HG02973 (cell line): ENCODE data around the gene SNTG2.

Experiments used
- ATAC-seq: cut with Tn5 transposase; IDR thresholded peaks from one replicate; pipeline ENCODE4 v1.9.1; 2021; ENCODE audit warnings: moderate library complexity; ENCODE audit not compliant: unreplicated experiment

The SNTG2 gene

DNA sequence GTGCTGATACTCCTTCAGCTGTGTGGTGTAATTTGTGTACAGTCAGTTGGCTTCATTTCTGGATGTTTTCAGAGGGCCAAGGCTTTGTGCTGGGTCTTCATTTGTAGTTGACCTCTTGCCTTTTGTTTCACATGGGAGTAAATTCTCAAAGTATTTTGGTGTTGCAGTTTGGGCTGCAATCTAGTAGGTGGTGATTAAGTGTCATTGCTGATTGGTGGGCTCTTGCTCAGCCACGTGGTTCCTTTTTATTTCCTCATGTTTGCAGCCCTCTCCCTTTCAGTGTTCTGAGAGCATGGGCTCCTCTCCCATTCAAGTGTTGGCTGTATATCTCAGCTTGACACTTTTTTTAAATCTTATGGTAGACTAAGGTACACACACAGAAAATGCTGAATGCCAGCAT, 96.8 kb downstream of the SNTG2 start:
- no peak for ATAC-seq

DNA sequence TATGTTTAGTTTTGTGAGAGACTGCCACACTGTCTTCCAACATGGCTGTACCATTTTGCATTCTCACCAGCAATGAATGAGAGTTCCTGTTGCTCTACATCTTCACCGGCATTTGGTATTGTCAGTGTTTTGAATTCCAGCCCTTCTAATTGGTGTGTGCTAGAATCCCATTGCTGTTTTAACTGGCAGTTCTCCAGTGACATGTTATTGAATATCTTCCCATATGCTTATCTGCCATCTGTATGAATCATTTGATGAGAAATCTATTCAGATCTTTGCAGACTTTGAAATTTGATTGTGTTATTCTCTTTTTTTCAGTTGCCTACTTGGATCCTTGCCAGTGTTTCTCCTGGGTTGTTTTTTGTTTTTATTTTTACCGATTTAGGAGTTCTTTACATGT, 99.0 kb downstream of the SNTG2 start:
- ATAC-seq, result no peak

- no peak for ATAC-seq
Observed at GRCh38 chr2:1051075-1051474, 100.4 kb downstream of the SNTG2 start.

GRCh38 chr2:1052771-1053191, 102.1 kb downstream of the SNTG2 start:
- ATAC-seq, result no peak

GRCh38 chr2:1053786-1054185, 103.1 kb downstream of the SNTG2 start:
- ATAC-seq, result no peak

DNA sequence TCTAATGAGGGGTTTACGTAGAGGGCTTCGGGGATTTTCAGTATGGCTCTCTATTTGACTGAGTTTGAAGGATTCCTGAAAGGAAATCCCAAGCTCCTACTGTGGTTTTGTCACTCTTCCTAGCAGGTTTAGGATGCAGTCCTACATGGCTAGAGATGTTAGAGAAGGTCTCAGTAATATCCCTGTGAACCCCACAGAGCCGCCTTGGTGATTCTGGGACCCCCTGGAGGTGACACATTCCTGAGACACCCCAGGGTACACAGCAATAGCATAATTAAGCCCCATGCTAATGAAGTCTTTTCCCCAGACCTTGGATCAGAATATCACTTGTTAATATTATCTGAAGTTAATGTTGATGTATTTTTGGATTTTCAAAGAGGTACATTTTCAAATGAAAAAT, 103.8 kb downstream of the SNTG2 start:
- no peak for ATAC-seq

GRCh38 chr2:1055014-1055595, 104.5 kb downstream of the SNTG2 start:
- ATAC-seq, result no peak

GRCh38 chr2:1060372-1060771, 109.7 kb downstream of the SNTG2 start:
- ATAC-seq, result no peak

DNA sequence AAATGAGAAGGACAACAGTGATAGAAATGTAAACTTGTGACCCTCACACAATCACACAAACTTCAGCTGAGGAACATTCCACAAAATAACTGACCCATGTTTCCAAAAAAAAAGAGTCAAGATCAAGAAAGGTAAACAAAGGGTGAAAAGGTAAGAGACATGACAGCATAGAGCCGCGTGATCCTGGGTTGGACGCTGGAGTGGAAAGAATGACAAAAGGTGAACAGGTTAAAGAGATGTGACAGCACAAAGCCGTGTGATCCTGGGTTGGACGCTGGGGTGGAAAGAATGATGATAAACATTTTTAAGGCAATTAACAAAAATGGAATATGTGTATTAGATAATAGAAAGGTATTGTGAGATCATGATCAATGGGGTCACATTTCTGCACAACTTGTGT, 110.3 kb downstream of the SNTG2 start:
- no peak for ATAC-seq

DNA sequence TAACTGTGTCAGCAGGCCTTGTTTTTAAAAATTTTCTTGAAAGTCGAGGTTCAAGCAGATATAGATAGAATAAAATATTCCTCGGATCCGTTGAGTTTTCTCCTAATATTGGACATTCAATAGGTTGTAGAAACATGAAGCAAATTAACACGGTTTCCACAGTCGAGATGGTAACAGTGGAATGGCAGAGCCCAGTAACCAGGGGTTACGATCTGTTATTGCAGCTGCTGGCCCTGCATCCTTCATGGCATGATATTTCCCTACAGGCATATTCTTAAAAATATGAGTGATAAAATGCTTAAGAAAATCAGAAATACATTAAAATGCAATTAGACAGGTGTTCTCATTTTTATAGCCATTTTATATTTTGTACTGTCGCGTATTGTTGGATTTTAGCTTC, 117.6 kb downstream of the SNTG2 start:
- ATAC-seq, result no peak

- no peak for ATAC-seq
Observed at GRCh38 chr2:1068822-1069221, 118.2 kb downstream of the SNTG2 start.

DNA sequence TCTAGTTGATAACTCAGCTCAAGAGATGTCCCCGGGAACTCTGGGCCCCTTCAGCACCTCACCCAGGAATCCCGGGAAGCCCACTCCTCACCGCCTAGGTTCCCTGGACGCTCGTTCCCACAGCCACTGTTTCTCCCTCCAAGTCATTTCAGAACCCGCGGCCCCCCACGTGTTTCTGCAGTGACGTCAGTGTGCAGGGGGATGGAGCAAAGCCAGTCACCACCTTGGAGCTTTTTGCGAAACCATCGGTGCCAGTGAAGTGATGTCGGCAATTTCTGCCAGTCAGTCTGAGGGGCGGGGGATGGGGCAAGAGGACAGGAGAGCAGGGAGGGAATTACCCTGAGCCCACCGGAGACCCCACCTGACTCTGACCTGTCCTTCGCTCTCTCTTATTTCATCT, 119.2 kb downstream of the SNTG2 start:
- no peak for ATAC-seq

DNA sequence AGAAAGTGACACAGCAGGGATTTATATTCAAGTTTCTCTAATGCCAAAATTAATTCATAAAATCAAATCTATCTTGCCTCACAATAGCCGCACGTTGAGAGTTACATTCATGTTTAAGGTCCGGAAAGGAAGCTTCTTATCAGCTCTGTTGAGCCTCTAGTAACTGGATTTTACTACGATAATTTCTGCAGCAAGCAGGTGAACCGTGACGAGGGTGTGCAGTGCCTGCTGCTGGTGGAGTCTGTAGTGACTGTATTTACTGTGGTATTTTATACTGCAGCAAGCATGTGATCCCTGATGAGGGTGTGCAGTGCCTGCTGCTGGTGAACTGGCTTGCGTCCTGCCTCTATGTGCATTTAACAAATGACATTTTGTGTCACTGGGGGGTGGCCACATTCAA, 120.0 kb downstream of the SNTG2 start:
- ATAC-seq, result no peak

DNA sequence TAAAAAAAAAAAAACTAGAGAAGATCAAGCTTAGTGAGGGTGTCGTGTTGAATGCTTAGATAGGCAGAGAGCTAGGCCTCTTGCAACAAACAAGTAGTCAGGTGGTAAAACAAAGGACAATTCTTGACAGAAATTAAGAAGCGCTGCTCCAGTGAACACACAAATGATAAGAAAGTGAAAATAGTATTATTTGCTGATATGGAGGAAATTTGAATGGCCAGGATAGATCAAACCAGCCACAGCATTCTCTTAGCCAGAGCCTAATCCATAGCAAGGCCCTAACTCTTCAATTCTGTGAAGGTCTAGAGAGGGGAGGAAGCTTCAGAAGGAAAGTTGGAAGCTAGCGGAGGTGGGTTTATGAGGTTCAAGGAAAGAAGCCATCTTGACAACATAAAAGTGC, 121.0 kb downstream of the SNTG2 start:
- ATAC-seq, result no peak

- ATAC-seq, result no peak
Observed at GRCh38 chr2:1072250-1072649, 121.6 kb downstream of the SNTG2 start.

DNA sequence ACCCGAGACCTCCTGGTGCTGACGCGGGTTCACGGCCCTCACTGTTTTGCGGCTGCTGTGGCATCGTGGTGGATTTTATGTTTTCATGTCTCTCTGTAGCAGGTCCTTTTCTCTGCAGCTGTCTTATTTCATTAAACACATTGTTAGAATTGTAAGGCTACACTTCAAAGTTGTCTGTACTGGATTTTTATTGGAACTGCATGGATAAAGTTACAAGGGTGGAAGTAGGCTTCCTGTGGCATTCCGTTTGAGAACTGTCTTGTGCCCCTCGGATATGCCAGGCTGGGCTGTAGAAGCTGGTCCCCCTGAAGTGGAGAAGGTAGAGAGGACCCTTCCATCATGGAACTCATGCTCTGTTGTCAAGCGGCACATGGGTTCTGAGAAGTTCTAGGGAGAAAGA, 127.3 kb downstream of the SNTG2 start:
- no peak for ATAC-seq

GRCh38 chr2:1078326-1078725, 127.7 kb downstream of the SNTG2 start:
- no peak for ATAC-seq

- no peak for ATAC-seq
Observed at GRCh38 chr2:1079873-1080799, 129.5 kb downstream of the SNTG2 start.

GRCh38 chr2:1081451-1082225, 131.0 kb downstream of the SNTG2 start:
- no peak for ATAC-seq

DNA sequence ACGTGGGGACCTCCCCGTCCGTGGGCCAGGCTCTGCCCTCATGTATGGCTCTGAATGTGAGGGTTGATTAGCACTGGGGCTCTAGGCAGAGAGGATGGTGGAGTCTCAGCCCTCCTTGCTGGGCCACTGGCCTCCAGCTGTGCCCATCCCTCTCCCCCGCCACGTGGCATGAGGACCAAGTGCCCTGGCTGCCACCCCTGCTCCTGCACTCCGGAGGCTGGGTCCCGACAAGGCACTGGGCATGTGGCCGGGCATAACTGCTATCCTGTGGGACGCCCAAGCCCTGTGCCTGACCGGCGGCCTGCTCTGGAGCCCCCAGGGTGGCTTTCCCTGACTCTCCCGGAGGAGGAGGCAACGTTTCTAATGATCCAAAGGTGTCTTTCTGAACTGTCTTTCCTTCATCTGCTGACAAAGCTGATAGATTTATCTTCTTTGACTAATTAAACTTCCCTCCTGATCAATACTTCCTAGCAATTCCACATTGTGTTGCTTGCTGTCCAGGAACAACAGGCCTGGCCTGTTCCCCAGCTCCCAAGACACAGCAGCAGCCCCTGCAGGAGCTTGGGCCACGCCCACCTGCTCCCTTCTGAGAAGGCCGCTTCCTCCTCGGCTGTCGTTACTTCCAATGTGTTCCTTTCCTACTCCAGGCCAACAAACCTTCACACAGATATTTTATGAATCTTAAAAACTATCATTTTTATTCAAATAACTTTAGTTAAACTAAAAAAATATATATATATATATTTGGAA, 132.0 kb downstream of the SNTG2 start:
- no peak for ATAC-seq
